PC-3 (cell line): ENCODE results near the gene SPINT3. TPM values are rescaled to one million over a fixed set of nuclear protein-coding genes. Genes with fewer than 3 reads are reported as not detected.

ENCODE experiments used
- ATAC-seq: fragments of 200-7000 bp; cut with Tn5 transposase; 2 replicates; pipeline ENCODE4 v1.9.1; 2020; ENCODE audit warnings: mild to moderate bottlenecking, moderate library complexity
- BruUV-seq: library from RNA; stranded (reverse); fragments of 400-500 nt; replicated peaks from 2 replicates; lab custom pipeline; 2021; lab: Mats Ljungman, UMichigan
- CTCF ChIA-PET: fragments of 300-600 bp; sonication (Branson Sonifier 250); formaldehyde crosslinking; loops from one replicate; lab custom pipeline; 2022; ENCODE audit warnings: antibody characterized with exemption; lab: Charles Lee
- POLR2A ChIA-PET: fragments of 300-600 bp; sonication (Branson Sonifier 250); formaldehyde crosslinking; loops from one replicate; lab custom pipeline; 2022; ENCODE audit warnings: antibody characterized with exemption; ENCODE audit not compliant: unreplicated experiment; lab: Charles Lee
- DNase-seq: peaks from one replicate; pipeline ENCODE4 v3.0.0-alpha.2; 2015
- H2AFZ ChIP-seq: fragments of 300-600 bp; sonication (generic); 2 replicates; pipeline ENCODE4 v1.6.0; 2016; ENCODE audit warnings: antibody characterized with exemption, low read length
- H3F3A ChIP-seq: fragments of 300-600 bp; sonication (generic); one replicate; pipeline ENCODE4 v1.6.0; 2017; ENCODE audit warnings: antibody characterized with exemption, low read length, control low read depth, mild to moderate bottlenecking; ENCODE audit not compliant: unreplicated experiment
- H3K27ac ChIP-seq: fragments of 300-600 bp; sonication (generic); 2 replicates; pipeline ENCODE4 v1.5.1; 2016; ENCODE audit warnings: mild to moderate bottlenecking, low read length
- H3K27me3 ChIP-seq: fragments of 300-600 bp; sonication (generic); 2 replicates; pipeline ENCODE4 v1.6.1; 2016; ENCODE audit warnings: low read length, mixed read lengths
- H3K36me3 ChIP-seq: fragments of 300-600 bp; sonication (generic); 2 replicates; pipeline ENCODE4 v1.6.1; 2016; ENCODE audit warnings: low read depth, mixed run types, low read length, mixed read lengths
- H3K4me1 ChIP-seq: fragments of 300-600 bp; sonication (generic); 2 replicates; pipeline ENCODE4 v1.5.1; 2016; ENCODE audit warnings: low read length; ENCODE audit not compliant: insufficient read depth
- H3K4me2 ChIP-seq: fragments of 300-600 bp; sonication (generic); 2 replicates; pipeline ENCODE4 v1.6.0; 2016; ENCODE audit warnings: low read length
- H3K4me3 ChIP-seq: fragments of 300-600 bp; sonication (generic); 2 replicates; pipeline ENCODE4 v1.5.1; 2016; ENCODE audit warnings: mild to moderate bottlenecking, low read length, mixed read lengths
- H3K79me2 ChIP-seq: fragments of 300-600 bp; sonication (generic); 2 replicates; pipeline ENCODE4 v1.6.1; 2017; ENCODE audit warnings: low read length, mixed read lengths
- H3K9ac ChIP-seq: fragments of 300-600 bp; sonication (generic); 2 replicates; pipeline ENCODE4 v1.6.0; 2016; ENCODE audit warnings: mild to moderate bottlenecking, low read length
- H3K9me2 ChIP-seq: fragments of 300-600 bp; sonication (generic); replicated peaks from 2 replicates; pipeline ENCODE4 v1.6.1; 2016; ENCODE audit warnings: mixed run types, low read length, mixed read lengths
- H3K9me3 ChIP-seq: fragments of 300-600 bp; sonication (generic); 2 replicates; pipeline ENCODE4 v1.6.1; 2016; ENCODE audit warnings: low read length, mixed read lengths
- H4K20me1 ChIP-seq: fragments of 300-600 bp; sonication (generic); 2 replicates; pipeline ENCODE4 v1.6.1; 2016; ENCODE audit warnings: low read length, mixed read lengths
- EZH2 ChIP-seq: fragments of 300-600 bp; sonication (generic); IDR thresholded peaks from one replicate; pipeline ENCODE4 v1.6.1; 2017; ENCODE audit warnings: antibody characterized with exemption, mild to moderate bottlenecking, low read length; ENCODE audit not compliant: unreplicated experiment
- EZH2phosphoT487 ChIP-seq: fragments of 300-600 bp; sonication (generic); IDR thresholded peaks from 2 replicates; pipeline ENCODE4 v1.6.1; 2018; ENCODE audit warnings: mild to moderate bottlenecking, antibody characterized with exemption, low read length, borderline replicate concordance
- intact Hi-C: fragments of 100-400 bp; cut with micrococcal nuclease; formaldehyde crosslinking; loops from 2 replicates; pipeline ENCODE4 v1.9.0; 2023
- total RNA-seq: library from RNA; depleted of rRNA; stranded (reverse); fragments of >200 nt; gene quantifications from 2 replicates; pipeline ENCODE4 v1.2.3, GENCODE V29; 2014
- TF ChIP-seq, protein P1 (sequence below): fragments of 300-600 bp; sonication (generic); conservative IDR thresholded peaks from 2 replicates; pipeline ENCODE4 v1.5.1; 2017; ENCODE audit warnings: antibody characterized with exemption, low read depth, mild to moderate bottlenecking, low read length

Gene SPINT3
- total RNA-seq, 1 experiment from 2014 or later: not detected

DNA sequence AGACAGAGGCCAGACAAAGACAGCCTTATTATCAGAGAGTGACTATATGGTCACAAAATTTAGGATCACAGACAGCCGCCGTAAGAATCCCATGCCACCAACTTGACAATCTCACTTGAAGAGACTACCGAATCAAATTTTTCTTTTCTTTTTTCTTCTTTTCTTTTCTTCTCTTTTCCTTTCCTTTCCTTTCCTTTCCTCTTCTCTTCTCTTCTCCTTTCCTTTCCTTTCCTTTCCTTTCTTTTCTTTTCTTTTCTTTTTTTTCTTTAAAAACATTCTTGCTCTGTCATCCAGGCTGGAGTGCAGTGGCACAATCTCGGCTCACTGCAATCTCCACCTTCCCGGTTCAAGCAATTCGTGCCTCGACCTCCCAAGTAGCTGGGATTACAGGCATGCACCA lies 33.0 kb upstream of the SPINT3 start:
- Histone ChIP-seq H3K9me2 (no peaks in the 10 kb centered on the region), H2AFZ (no peak overlapping the region), H3K79me2 (no peaks in the 10 kb centered on the region), H3K27ac (no peak overlapping the region), H3K36me3 (no peaks in the 10 kb centered on the region), H3K4me1 (no peaks in the 10 kb centered on the region), H4K20me1 (no peaks in the 10 kb centered on the region), H3F3A (no peaks in the 10 kb centered on the region), H3K4me3 (no peak overlapping the region), H3K9ac (no peak overlapping the region), H3K9me3 (no peaks in the 10 kb centered on the region), H3K4me2 (no peak overlapping the region), H3K27me3 (peaks cover 27% of the 10 kb centered on the region)
- CTCF ChIA-PET: interaction anchor here (0.7 kb wide), 1 partner anchor 221 kb away, joined by 4 read pairs; no protein-coding TSS in a partner anchor
- ATAC-seq (no peak), DNase-seq (no peak)
- intact Hi-C loops: no loop called here
- no TSS peak for BruUV-seq
- POLR2A ChIA-PET: no interaction called here
- TF ChIP-seq EZH2phosphoT487 (no peak), EZH2 (no peak)
- TF ChIP-seq, protein P1, sequence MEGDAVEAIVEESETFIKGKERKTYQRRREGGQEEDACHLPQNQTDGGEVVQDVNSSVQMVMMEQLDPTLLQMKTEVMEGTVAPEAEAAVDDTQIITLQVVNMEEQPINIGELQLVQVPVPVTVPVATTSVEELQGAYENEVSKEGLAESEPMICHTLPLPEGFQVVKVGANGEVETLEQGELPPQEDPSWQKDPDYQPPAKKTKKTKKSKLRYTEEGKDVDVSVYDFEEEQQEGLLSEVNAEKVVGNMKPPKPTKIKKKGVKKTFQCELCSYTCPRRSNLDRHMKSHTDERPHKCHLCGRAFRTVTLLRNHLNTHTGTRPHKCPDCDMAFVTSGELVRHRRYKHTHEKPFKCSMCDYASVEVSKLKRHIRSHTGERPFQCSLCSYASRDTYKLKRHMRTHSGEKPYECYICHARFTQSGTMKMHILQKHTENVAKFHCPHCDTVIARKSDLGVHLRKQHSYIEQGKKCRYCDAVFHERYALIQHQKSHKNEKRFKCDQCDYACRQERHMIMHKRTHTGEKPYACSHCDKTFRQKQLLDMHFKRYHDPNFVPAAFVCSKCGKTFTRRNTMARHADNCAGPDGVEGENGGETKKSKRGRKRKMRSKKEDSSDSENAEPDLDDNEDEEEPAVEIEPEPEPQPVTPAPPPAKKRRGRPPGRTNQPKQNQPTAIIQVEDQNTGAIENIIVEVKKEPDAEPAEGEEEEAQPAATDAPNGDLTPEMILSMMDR: no peak

DNA sequence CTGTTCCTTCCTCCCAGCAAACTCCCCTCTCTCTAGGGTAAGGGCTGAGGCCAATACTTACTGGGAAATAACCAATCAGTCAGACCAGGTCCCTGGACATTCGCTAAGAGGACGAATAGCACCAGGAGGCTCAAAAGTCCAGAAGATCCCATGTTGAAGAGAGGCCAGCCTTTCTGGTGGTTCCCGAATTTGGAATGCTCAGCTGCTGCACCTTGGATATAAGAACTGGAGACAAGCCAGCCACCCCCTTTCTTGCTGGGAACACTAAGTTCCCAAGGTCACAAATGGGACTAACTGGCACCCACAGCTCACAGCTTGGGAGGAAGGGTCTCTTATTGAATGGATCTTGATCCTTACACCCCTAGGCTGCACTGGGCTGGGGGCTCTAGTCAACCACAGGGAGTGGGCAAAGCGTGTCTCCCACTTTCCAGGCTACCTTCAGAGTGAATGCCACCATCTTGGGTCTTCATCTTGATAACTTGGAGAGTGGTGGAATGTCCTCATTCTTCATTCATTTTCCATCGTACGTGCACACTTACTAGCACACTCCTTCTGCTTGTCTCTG lies 31.9 kb upstream of the SPINT3 start, which contains the start of gene EPPIN:
Gene EPPIN (minus strand): TSS at position 196 of the 565 bp plus-strand sequence. CDS start 44 bp downstream, at position 152.
- no peak for DNase-seq
- Histone ChIP-seq H4K20me1 (no peaks in the 10 kb centered on the region), H2AFZ (no peak within 1 kb of the TSS), H3K27ac (no peak within 1 kb of the TSS), H3K27me3 (peaks cover 37% of the 10 kb centered on the region), H3K4me3 (no peak within 1 kb of the TSS), H3K79me2 (no peaks in the 10 kb centered on the region), H3K9me2 (no peaks in the 10 kb centered on the region), H3K36me3 (no peaks in the 10 kb centered on the region), H3K9me3 (no peaks in the 10 kb centered on the region), H3K9ac (no peak within 1 kb of the TSS), H3F3A (no peaks in the 10 kb centered on the region), H3K4me2 (no peak within 1 kb of the TSS), H3K4me1 (no peaks in the 10 kb centered on the region)
- ChIA-PET CTCF (interaction anchor here (0.6 kb wide), 1 partner anchor 8 kb away, joined by 3 read pairs; the partner anchor contains the start of gene WFDC6), POLR2A (no interaction called here)
- intact Hi-C loops: no loop called here
- ATAC-seq: no peak
- TF ChIP-seq, protein P1: no peak
- TF ChIP-seq EZH2phosphoT487 (no peak), EZH2 (no peak)
- no TSS peak for BruUV-seq

DNA sequence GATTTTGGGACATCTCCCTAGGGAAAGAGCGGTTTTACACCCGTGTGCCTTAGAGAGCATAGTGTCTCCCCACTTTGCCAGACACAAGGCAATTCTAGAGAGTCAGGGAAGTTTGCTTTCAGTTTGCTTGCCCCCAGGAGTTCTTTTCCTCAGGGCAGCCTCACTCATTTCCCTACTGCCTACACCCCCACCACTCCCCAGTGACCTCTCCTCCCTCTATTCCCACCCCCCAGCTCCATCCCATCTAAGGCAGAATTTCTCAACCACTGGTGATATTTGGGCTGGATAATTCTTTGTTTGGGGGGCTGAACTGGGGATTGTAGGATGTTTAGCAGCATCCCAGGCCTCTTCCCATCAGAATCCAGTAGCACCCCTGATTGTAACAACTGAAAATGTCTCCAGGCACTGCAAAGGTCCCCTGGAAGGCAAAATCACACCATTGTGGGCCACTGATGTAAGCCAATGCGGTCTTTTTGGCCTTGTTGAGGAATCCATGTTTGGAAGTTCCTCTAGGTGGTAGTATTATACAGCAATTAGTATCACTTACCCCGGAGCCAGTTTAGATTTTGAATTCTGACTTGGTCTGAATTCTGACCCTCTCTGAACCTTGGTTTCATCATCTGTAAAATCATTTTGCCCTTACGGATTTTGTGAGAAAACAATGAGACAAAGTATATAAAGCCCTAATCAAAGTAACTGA lies 30.5 kb upstream of the SPINT3 start:
- Histone ChIP-seq H3K36me3 (no peaks in the 10 kb centered on the region), H3K27me3 (peaks cover 46% of the 10 kb centered on the region), H3K4me3 (no peak overlapping the region), H3K79me2 (no peaks in the 10 kb centered on the region), H4K20me1 (no peaks in the 10 kb centered on the region), H3K4me2 (no peak overlapping the region), H3K9me2 (no peaks in the 10 kb centered on the region), H3K9me3 (no peaks in the 10 kb centered on the region), H3K27ac (no peak overlapping the region), H2AFZ (no peak overlapping the region), H3F3A (no peaks in the 10 kb centered on the region), H3K4me1 (no peaks in the 10 kb centered on the region), H3K9ac (no peak overlapping the region)
- DNase-seq: peak; percentile 67
- ChIA-PET POLR2A (no interaction called here), CTCF (no interaction called here)
- BruUV-seq: no TSS peak
- intact Hi-C loops: loop anchor here (1.0 kb wide), 2 partner anchors 46 to 225 kb away; no protein-coding TSS in a partner anchor
- ATAC-seq: peak; percentile 86
- TF ChIP-seq, protein P1: peak; percentile 76
- no peak for TF ChIP-seq EZH2
- TF ChIP-seq EZH2phosphoT487: no peak
